Neural crest cell (in vitro differentiated cells): ENCODE data around the gene DGKH. TPM values are rescaled to one million over a fixed set of nuclear protein-coding genes. Genes with fewer than 3 reads are reported as not detected.

Source experiments
- DNase-seq: peaks from one replicate; pipeline ENCODE4 v3.0.0; 2021; ENCODE audit warnings: low read depth, mixed read lengths, low spot score
- H3K27ac Mint-ChIP-seq: one replicate; pipeline ENCODE4 v1.8.0; 2021; ENCODE audit warnings: mild to moderate bottlenecking, mixed read lengths; ENCODE audit not compliant: unreplicated experiment
- H3K27me3 Mint-ChIP-seq: 2 replicates; pipeline ENCODE4 v1.8.0; 2021; ENCODE audit warnings: low read depth, mild to moderate bottlenecking, mixed read lengths
- H3K36me3 Mint-ChIP-seq: 2 replicates; pipeline ENCODE4 v1.8.0; 2021; ENCODE audit warnings: low read depth, mild to moderate bottlenecking, mixed read lengths
- H3K4me1 Mint-ChIP-seq: 2 replicates; pipeline ENCODE4 v1.8.0; 2021; ENCODE audit warnings: mixed read lengths
- H3K4me3 Mint-ChIP-seq: one replicate; pipeline ENCODE4 v1.8.0; 2021; ENCODE audit warnings: mild to moderate bottlenecking, mixed read lengths
- H3K9me3 Mint-ChIP-seq: 2 replicates; pipeline ENCODE4 v1.8.0; 2021; ENCODE audit warnings: mixed read lengths
- total RNA-seq: library from RNA; stranded (reverse); gene quantifications from 2 replicates; pipeline ENCODE4 v1.2.1, GENCODE V29; 2021
- TF ChIP-seq, protein P1 (sequence below): fragments of 200-600 bp; sonication (generic); conservative IDR thresholded peaks from 2 replicates; pipeline ENCODE4 v1.5.0; 2021; ENCODE audit warnings: antibody characterized with exemption, mild to moderate bottlenecking

DGKH gene
- total RNA-seq, 1 donor from 2014 or later: 12.4 TPM

DNA sequence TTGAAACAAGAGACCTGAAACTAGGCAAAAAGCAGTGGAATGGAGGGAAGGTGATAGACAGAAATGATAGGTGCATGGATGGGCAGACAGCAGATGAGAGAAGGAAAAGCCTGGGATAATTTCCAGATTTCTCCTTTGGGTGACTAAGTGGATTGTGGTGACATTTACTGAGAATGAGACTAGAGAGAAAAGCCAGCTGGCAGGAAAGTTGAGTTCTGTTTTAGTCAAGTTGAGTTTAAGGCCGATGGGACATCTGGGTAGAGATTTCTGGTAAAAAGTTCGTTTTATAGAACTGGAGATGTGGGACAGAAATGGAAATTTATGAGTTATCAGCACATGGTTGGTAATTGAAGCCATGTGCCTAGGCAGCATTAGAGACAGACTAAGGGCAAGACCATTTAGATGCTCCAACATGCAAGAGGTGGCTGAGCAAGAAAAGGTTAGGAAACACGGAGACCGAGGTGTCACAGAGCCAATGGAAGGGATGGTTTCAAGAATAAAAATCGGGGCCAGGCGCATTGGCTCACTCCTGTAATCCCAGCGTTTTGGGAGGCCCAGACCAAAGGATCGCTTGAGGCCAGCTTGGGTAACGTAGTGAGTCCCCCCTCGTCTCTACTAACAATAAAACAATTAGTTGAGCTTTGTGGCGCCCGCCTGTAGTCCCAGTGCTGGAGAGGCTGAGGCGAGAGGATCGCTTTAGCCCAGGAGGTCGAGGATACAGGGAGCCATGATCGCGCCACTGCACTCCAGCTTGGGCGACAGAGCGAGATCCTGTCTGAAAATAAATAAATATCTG lies 9.6 kb upstream of the DGKH start:
- Mint-ChIP-seq H3K9me3 (peaks cover 10% of the 10 kb centered on the region), H3K36me3 (peaks cover 7% of the 10 kb centered on the region), H3K4me1 (peaks cover 27% of the 10 kb centered on the region), H3K27ac (no peak overlapping the region), H3K4me3 (peak overlapping the region; percentile 90), H3K27me3 (peaks cover 19% of the 10 kb centered on the region)
- TF ChIP-seq, protein P1, sequence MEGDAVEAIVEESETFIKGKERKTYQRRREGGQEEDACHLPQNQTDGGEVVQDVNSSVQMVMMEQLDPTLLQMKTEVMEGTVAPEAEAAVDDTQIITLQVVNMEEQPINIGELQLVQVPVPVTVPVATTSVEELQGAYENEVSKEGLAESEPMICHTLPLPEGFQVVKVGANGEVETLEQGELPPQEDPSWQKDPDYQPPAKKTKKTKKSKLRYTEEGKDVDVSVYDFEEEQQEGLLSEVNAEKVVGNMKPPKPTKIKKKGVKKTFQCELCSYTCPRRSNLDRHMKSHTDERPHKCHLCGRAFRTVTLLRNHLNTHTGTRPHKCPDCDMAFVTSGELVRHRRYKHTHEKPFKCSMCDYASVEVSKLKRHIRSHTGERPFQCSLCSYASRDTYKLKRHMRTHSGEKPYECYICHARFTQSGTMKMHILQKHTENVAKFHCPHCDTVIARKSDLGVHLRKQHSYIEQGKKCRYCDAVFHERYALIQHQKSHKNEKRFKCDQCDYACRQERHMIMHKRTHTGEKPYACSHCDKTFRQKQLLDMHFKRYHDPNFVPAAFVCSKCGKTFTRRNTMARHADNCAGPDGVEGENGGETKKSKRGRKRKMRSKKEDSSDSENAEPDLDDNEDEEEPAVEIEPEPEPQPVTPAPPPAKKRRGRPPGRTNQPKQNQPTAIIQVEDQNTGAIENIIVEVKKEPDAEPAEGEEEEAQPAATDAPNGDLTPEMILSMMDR: no peak
- DNase-seq: no peak

DNA sequence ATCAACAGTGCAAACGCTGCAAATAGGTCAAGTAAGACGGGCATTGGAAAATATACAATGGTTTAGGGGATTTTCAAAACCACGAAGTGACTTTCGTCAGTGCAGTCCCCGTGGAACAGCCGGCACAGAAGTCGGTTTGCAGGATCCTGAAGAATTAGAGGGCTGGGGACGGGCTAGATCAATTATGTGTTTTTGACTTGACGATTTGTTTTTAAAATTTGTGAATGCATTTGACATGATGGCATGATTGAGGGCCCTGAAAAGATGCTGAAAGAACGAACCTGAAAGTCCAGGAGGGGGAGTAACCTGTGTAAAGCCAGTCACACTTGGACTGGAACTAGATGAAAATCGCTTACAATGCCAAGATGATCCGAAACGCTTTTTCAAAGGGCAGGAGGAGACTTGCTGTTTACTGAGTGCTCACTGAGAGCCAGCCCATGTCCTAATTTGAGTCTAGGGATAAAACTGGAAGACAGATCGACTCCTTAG lies 8.9 kb upstream of the DGKH start:
- Mint-ChIP-seq H3K4me1 (peaks cover 27% of the 10 kb centered on the region), H3K9me3 (peaks cover 6% of the 10 kb centered on the region), H3K36me3 (peaks cover 6% of the 10 kb centered on the region), H3K27ac (peak overlapping the region; percentile 55), H3K27me3 (peaks cover 19% of the 10 kb centered on the region), H3K4me3 (peak overlapping the region; percentile 90)
- DNase-seq: no peak
- TF ChIP-seq, protein P1: peak; percentile 1

DNA sequence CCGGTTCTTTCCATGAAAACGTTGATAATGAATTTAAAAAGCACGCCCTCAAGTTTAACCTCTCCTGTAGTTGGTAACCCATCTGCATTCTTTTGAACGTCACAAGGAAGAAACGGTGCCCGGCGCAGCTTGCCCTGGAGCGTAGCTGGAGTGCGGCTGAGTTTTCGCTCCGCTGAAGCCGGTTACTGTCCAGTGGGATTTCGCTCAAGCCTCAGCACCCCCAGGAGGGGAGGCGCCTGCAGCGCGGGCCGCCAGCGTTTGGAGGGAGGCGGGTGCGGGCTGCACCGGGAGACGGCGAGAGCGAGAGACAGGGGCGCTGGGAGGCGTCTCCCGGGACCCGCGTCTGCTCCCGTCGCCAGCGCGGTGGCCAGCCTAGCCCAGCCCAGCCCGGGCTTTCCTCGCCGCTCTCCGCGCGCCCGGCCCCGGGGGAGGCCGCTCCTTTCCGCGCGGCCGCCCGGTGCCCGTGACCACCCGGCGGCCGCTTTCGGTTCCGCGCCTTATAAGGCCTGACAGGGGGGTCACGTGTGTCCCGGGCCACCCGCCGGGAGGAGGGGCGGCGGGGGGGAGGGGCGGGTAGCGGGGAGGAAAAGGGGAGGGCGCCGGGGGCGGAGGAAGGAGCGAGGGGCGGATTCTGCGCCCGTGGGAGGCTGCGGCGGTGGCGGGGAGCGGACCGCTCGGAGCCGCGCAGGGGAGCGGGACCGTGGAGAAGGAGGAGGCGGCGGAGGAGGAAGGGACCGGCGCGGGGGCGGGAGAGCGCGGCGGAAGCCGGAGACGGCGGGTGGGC lies 8.3 kb upstream of the DGKH start:
- TF ChIP-seq, protein P1: peak; percentile 18
- DNase-seq: peak; percentile 80
- H3K9me3 Mint-ChIP-seq: peaks cover 3% of the 10 kb centered on the region
- H3K27ac Mint-ChIP-seq: no peak overlapping the region
- peaks cover 27% of the 10 kb centered on the region for H3K4me1 Mint-ChIP-seq
- H3K36me3 Mint-ChIP-seq: peaks cover 3% of the 10 kb centered on the region
- peaks cover 21% of the 10 kb centered on the region for H3K27me3 Mint-ChIP-seq
- peak overlapping the region; percentile 90 for H3K4me3 Mint-ChIP-seq

DNA sequence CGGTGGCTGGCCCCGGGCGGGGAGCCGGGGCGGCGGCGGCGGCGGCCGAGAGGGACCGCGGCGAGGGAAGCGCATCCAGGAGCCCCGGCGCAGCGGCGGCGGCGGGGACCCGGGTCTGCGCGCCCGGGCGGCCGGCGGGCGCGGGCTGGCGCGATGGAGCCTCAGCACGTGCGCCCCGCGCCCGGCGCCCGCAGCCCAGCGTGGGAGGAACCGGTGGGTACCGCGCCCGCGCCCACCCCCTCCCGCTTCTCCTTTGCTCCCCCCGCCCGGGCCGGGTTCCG lies 7.8 kb upstream of the DGKH start:
- peaks cover 27% of the 10 kb centered on the region for H3K4me1 Mint-ChIP-seq
- no peak for DNase-seq
- peaks cover 22% of the 10 kb centered on the region for H3K27me3 Mint-ChIP-seq
- no peak overlapping the region for H3K27ac Mint-ChIP-seq
- peaks cover 3% of the 10 kb centered on the region for H3K36me3 Mint-ChIP-seq
- TF ChIP-seq, protein P1: no peak
- peaks cover 3% of the 10 kb centered on the region for H3K9me3 Mint-ChIP-seq
- H3K4me3 Mint-ChIP-seq: no peak overlapping the region

DNA sequence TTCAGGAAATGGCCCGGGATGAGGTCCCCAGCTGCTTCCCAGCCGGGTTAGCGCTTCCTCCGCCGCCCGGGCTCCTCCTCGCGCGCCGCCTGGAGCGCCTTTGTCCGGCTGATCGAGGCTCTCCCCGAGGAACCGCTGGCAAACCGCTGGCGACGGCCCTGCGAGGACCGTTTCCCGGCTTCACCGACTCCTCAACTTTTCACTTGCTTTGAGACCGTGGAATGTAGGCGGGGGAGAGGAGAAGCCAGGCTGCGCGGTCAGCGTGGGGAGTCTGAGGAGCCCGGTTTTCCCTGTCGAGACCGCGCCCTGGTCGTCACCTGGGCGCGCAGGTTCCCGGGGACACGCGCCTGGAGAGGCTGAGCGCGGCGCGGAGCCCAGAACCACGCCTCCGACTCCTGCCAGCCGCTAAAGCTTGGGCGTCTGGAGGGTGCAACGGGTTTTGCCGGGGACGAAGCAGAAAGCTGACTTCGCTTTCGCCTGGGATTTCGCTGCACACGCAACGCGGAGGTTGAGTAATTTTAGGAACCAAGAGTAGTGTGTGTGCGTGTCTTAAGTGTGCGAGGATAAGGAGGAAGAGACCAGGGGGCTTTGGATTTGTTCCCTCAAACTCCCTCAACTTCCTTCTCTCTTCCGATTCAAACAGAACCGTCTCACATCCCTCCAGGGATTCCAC lies 7.3 kb upstream of the DGKH start:
- TF ChIP-seq, protein P1: no peak
- Mint-ChIP-seq H3K4me1 (peaks cover 27% of the 10 kb centered on the region), H3K9me3 (no peaks in the 10 kb centered on the region), H3K36me3 (peaks cover under 1% of the 10 kb centered on the region), H3K27ac (no peak overlapping the region), H3K27me3 (peaks cover 22% of the 10 kb centered on the region), H3K4me3 (peak overlapping the region; percentile 94)
- DNase-seq: peak; percentile 37
